GM23338 (cell line): Measurements from ENCODE around the gene SUGCT. TPM values are rescaled to one million over a fixed set of nuclear protein-coding genes. Genes with fewer than 3 reads are reported as not detected.

ENCODE experiments used
- ATAC-seq: fragments of 200-7000 bp; cut with Tn5 transposase; 3 replicates; pipeline ENCODE4 v1.9.1; 2020
- DNase-seq: peaks from one replicate; pipeline ENCODE4 v3.0.0-alpha.2; 2015; ENCODE audit warnings: low spot score
- H2AFZ ChIP-seq: fragments of 200-600 bp; sonication (generic); 2 replicates; pipeline ENCODE4 v1.8.0; 2016; ENCODE audit warnings: antibody characterized with exemption, mild to moderate bottlenecking, moderate library complexity
- H3F3A ChIP-seq: fragments of 200-600 bp; sonication (generic); replicated peaks from 2 replicates; pipeline ENCODE4 v1.8.0; 2017; ENCODE audit warnings: antibody characterized with exemption, mixed run types, low read depth
- H3K27ac ChIP-seq: fragments of 200-600 bp; sonication (generic); 2 replicates; pipeline ENCODE4 v1.6.1; 2016; ENCODE audit warnings: low read depth
- H3K27me3 ChIP-seq: fragments of 200-600 bp; sonication (generic); 2 replicates; pipeline ENCODE4 v1.8.0; 2016; ENCODE audit warnings: mild to moderate bottlenecking, mixed run types, moderate library complexity; ENCODE audit not compliant: insufficient read depth
- H3K36me3 ChIP-seq: fragments of 200-600 bp; sonication (generic); 2 replicates; pipeline ENCODE4 v1.8.0; 2016; ENCODE audit warnings: mild to moderate bottlenecking; ENCODE audit not compliant: insufficient read depth
- H3K4me1 ChIP-seq: fragments of 200-600 bp; sonication (generic); 2 replicates; pipeline ENCODE4 v1.8.0; 2016; ENCODE audit warnings: mild to moderate bottlenecking, moderate library complexity; ENCODE audit not compliant: insufficient read depth
- H3K4me2 ChIP-seq: fragments of 200-600 bp; sonication (generic); 2 replicates; pipeline ENCODE4 v1.7.1; 2017; ENCODE audit warnings: mixed run types
- H3K4me3 ChIP-seq: fragments of 200-600 bp; sonication (generic); 2 replicates; pipeline ENCODE4 v1.6.1; 2016; ENCODE audit warnings: mixed run types
- H3K79me2 ChIP-seq: fragments of 200-600 bp; sonication (generic); replicated peaks from 2 replicates; pipeline ENCODE4 v1.8.0; 2017; ENCODE audit warnings: mild to moderate bottlenecking; ENCODE audit not compliant: insufficient read depth
- H3K9me2 ChIP-seq: fragments of 200-600 bp; sonication (generic); 2 replicates; pipeline ENCODE4 v1.8.0; 2017; ENCODE audit not compliant: insufficient read depth
- H4K20me1 ChIP-seq: fragments of 200-600 bp; sonication (generic); replicated peaks from 2 replicates; pipeline ENCODE4 v1.8.0; 2017; ENCODE audit warnings: mild to moderate bottlenecking; ENCODE audit not compliant: insufficient read depth
- H3K27ac Mint-ChIP-seq: 2 replicates; pipeline ENCODE4 v1.8.0; 2020; ENCODE audit warnings: inconsistent platforms, mild to moderate bottlenecking, moderate library complexity, mixed read lengths
- H3K27me3 Mint-ChIP-seq: 3 replicates; pipeline ENCODE4 v1.8.0; 2022; ENCODE audit warnings: low read depth, mild to moderate bottlenecking, moderate library complexity, mixed read lengths, inconsistent platforms; ENCODE audit not compliant: insufficient read depth, poor library complexity
- H3K36me3 Mint-ChIP-seq: 3 replicates; pipeline ENCODE4 v1.8.0; 2021; ENCODE audit warnings: low read depth, mild to moderate bottlenecking, inconsistent platforms, moderate library complexity, mixed read lengths
- H3K4me1 Mint-ChIP-seq: 3 replicates; pipeline ENCODE4 v1.8.0; 2020; ENCODE audit warnings: mild to moderate bottlenecking, inconsistent platforms, mixed read lengths
- H3K4me3 Mint-ChIP-seq: 3 replicates; pipeline ENCODE4 v1.8.0; 2021; ENCODE audit warnings: moderate library complexity, mild to moderate bottlenecking, inconsistent platforms, mixed read lengths
- H3K9me3 Mint-ChIP-seq: 3 replicates; pipeline ENCODE4 v1.8.0; 2020; ENCODE audit warnings: moderate library complexity, mild to moderate bottlenecking, inconsistent platforms, mixed read lengths
- CREB1 ChIP-seq: fragments of 250-450 bp; sonication (Bioruptor Pico); IDR thresholded peaks from 2 replicates; pipeline ENCODE4 v1.5.0; 2020; ENCODE audit warnings: low read depth, mild to moderate bottlenecking, moderate library complexity
- CTCF ChIP-seq, 2 experiments: fragments of 200-600 bp in 1 of 2; sonication (generic) in 1 of 2; conservative IDR thresholded peaks; 2 replicates each; pipeline versions ENCODE4 v1.5.1 to v1.6.1; 2016 to 2017; ENCODE audit warnings: antibody characterized with exemption in 2 of 2, low read depth in 2 of 2, mild to moderate bottlenecking in 2 of 2, moderate library complexity in 1 of 2
- EZH2phosphoT487 ChIP-seq: fragments of 200-600 bp; sonication (generic); IDR thresholded peaks from one replicate; pipeline ENCODE4 v1.8.1; 2018; ENCODE audit warnings: antibody characterized with exemption; ENCODE audit not compliant: unreplicated experiment
- JUNB ChIP-seq: IDR thresholded peaks from one replicate; pipeline ENCODE4 v1.6.1; 2016; ENCODE audit warnings: antibody characterized with exemption; ENCODE audit not compliant: unreplicated experiment
- NANOG ChIP-seq: IDR thresholded peaks from 2 replicates; pipeline ENCODE4 v1.6.1; 2016; ENCODE audit warnings: antibody characterized with exemption, borderline replicate concordance
- POLR2AphosphoS5 ChIP-seq: IDR thresholded peaks from 2 replicates; pipeline ENCODE4 v1.6.1; 2016; ENCODE audit warnings: antibody characterized with exemption, low read depth
- STAT1 ChIP-seq: IDR thresholded peaks from one replicate; pipeline ENCODE4 v1.6.1; 2016; ENCODE audit warnings: antibody characterized with exemption; ENCODE audit not compliant: unreplicated experiment
- ZNF114 ChIP-seq: fragments of 250-450 bp; sonication (Bioruptor Pico); IDR thresholded peaks from 2 replicates; pipeline ENCODE4 v1.5.0; 2020; ENCODE audit warnings: mild to moderate bottlenecking, moderate library complexity
- ZNF331 ChIP-seq: fragments of 250-450 bp; sonication (Bioruptor Pico); IDR thresholded peaks from 2 replicates; pipeline ENCODE4 v1.5.0; 2020; ENCODE audit warnings: low read depth, mild to moderate bottlenecking, moderate library complexity
- polyA plus RNA-seq: library from polyadenylated mRNA; unstranded; fragments of >200 nt; fragmentation: Nextera tagmentation; extraction: Ambion mirVana; gene quantifications from 2 replicates; pipeline ENCODE4 v1.2.1, GENCODE V29; 2016
- total RNA-seq: library from RNA; depleted of rRNA; stranded (reverse); fragments of >200 nt; shearing (Covaris generic); gene quantifications from 2 replicates; pipeline ENCODE4 v1.2.3, GENCODE V29; 2014
- TF ChIP-seq, protein P1 (sequence below): fragments of 250-450 bp; sonication (Bioruptor Pico); IDR thresholded peaks from 2 replicates; pipeline ENCODE4 v1.5.0; 2020; ENCODE audit warnings: mild to moderate bottlenecking, moderate library complexity
- TF ChIP-seq, protein P2 (sequence below): IDR thresholded peaks from 2 replicates; pipeline ENCODE4 v1.6.1; 2016; ENCODE audit warnings: antibody characterized with exemption

The SUGCT gene
- total and polyA plus RNA-seq, 2 experiments from 2014 or later: 4.2 to 5.6 TPM

- Histone ChIP-seq H3K79me2 (no peaks in the 10 kb centered on the region), H3K4me1 (no peaks in the 10 kb centered on the region), H4K20me1 (no peaks in the 10 kb centered on the region), H2AFZ (no peak overlapping the region), H3K4me3 (no peak overlapping the region), H3K27me3 (no peaks in the 10 kb centered on the region), H3K27ac (no peak overlapping the region), H3F3A (no peaks in the 10 kb centered on the region), H3K9me2 (no peaks in the 10 kb centered on the region), H3K36me3 (no peaks in the 10 kb centered on the region), H3K4me2 (no peak overlapping the region)
- Mint-ChIP-seq H3K36me3 (no peaks in the 10 kb centered on the region), H3K4me3 (no peak overlapping the region), H3K9me3 (no peaks in the 10 kb centered on the region), H3K27ac (no peak overlapping the region), H3K27me3 (no peaks in the 10 kb centered on the region), H3K4me1 (peaks cover 7% of the 10 kb centered on the region)
- DNase-seq: no peak
- no peak for TF ChIP-seq ZNF114
- TF ChIP-seq, protein P1, sequence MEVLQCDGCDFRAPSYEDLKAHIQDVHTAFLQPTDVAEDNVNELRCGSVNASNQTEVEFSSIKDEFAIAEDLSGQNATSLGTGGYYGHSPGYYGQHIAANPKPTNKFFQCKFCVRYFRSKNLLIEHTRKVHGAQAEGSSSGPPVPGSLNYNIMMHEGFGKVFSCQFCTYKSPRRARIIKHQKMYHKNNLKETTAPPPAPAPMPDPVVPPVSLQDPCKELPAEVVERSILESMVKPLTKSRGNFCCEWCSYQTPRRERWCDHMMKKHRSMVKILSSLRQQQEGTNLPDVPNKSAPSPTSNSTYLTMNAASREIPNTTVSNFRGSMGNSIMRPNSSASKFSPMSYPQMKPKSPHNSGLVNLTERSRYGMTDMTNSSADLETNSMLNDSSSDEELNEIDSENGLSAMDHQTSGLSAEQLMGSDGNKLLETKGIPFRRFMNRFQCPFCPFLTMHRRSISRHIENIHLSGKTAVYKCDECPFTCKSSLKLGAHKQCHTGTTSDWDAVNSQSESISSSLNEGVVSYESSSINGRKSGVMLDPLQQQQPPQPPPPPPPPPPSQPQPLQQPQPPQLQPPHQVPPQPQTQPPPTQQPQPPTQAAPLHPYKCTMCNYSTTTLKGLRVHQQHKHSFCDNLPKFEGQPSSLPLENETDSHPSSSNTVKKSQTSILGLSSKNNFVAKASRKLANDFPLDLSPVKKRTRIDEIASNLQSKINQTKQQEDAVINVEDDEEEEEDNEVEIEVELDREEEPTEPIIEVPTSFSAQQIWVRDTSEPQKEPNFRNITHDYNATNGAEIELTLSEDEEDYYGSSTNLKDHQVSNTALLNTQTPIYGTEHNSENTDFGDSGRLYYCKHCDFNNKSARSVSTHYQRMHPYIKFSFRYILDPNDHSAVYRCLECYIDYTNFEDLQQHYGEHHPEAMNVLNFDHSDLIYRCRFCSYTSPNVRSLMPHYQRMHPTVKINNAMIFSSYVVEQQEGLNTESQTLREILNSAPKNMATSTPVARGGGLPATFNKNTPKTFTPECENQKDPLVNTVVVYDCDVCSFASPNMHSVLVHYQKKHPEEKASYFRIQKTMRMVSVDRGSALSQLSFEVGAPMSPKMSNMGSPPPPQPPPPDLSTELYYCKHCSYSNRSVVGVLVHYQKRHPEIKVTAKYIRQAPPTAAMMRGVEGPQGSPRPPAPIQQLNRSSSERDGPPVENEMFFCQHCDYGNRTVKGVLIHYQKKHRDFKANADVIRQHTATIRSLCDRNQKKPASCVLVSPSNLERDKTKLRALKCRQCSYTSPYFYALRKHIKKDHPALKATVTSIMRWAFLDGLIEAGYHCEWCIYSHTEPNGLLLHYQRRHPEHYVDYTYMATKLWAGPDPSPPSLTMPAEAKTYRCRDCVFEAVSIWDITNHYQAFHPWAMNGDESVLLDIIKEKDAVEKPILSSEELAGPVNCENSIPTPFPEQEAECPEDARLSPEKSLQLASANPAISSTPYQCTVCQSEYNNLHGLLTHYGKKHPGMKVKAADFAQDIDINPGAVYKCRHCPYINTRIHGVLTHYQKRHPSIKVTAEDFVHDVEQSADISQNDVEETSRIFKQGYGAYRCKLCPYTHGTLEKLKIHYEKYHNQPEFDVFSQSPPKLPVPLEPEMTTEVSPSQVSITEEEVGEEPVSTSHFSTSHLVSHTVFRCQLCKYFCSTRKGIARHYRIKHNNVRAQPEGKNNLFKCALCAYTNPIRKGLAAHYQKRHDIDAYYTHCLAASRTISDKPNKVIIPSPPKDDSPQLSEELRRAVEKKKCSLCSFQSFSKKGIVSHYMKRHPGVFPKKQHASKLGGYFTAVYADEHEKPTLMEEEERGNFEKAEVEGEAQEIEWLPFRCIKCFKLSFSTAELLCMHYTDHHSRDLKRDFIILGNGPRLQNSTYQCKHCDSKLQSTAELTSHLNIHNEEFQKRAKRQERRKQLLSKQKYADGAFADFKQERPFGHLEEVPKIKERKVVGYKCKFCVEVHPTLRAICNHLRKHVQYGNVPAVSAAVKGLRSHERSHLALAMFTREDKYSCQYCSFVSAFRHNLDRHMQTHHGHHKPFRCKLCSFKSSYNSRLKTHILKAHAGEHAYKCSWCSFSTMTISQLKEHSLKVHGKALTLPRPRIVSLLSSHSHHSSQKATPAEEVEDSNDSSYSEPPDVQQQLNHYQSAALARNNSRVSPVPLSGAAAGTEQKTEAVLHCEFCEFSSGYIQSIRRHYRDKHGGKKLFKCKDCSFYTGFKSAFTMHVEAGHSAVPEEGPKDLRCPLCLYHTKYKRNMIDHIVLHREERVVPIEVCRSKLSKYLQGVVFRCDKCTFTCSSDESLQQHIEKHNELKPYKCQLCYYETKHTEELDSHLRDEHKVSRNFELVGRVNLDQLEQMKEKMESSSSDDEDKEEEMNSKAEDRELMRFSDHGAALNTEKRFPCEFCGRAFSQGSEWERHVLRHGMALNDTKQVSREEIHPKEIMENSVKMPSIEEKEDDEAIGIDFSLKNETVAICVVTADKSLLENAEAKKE (CRISPR knock-in tag): no peak
- TF ChIP-seq, protein P2, sequence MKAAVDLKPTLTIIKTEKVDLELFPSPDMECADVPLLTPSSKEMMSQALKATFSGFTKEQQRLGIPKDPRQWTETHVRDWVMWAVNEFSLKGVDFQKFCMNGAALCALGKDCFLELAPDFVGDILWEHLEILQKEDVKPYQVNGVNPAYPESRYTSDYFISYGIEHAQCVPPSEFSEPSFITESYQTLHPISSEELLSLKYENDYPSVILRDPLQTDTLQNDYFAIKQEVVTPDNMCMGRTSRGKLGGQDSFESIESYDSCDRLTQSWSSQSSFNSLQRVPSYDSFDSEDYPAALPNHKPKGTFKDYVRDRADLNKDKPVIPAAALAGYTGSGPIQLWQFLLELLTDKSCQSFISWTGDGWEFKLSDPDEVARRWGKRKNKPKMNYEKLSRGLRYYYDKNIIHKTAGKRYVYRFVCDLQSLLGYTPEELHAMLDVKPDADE: no peak
- TF ChIP-seq ZNF331 (CRISPR knock-in tag): no peak
- no peak for TF ChIP-seq POLR2AphosphoS5
- no peak for ATAC-seq
Observed at GRCh38 chr7:40303996-40304395, 169.2 kb downstream of the SUGCT start.

- DNase-seq (no peak), ATAC-seq (no peak)
- H3F3A ChIP-seq: no peaks in the 10 kb centered on the region
- H3K36me3 Mint-ChIP-seq: no peaks in the 10 kb centered on the region
- no peaks in the 10 kb centered on the region for H3K36me3 ChIP-seq
- H3K27ac Mint-ChIP-seq: no peak overlapping the region
- no peaks in the 10 kb centered on the region for H3K79me2 ChIP-seq
- no peaks in the 10 kb centered on the region for H4K20me1 ChIP-seq
- no peak overlapping the region for H3K4me3 Mint-ChIP-seq
- H2AFZ ChIP-seq: no peak overlapping the region
- 0 out of 3 replicates have a peak, but pooled peaks cover 3% of the 10 kb centered on the region for H3K4me1 Mint-ChIP-seq
- no peak overlapping the region for H3K27ac ChIP-seq
- no peaks in the 10 kb centered on the region for H3K9me2 ChIP-seq
- TF ChIP-seq EZH2phosphoT487 (no peak), STAT1 (no peak), NANOG (no peak), CREB1 (no peak), ZNF331 (CRISPR knock-in tag) (no peak), ZNF114 (no peak), CTCF (conservative IDR thresholded peaks at IDR 0.05; ENCODE audit: low read depth in 2 of 2) (no peak), JUNB (no peak), POLR2AphosphoS5 (no peak)
- H3K4me2 ChIP-seq: no peak overlapping the region
- no peaks in the 10 kb centered on the region for H3K4me1 ChIP-seq
- H3K4me3 ChIP-seq: no peak overlapping the region
- H3K27me3 ChIP-seq: no peaks in the 10 kb centered on the region
- H3K27me3 Mint-ChIP-seq: no peaks in the 10 kb centered on the region
- H3K9me3 Mint-ChIP-seq: no peaks in the 10 kb centered on the region
Observed at GRCh38 chr7:40305229-40305628, 170.4 kb downstream of the SUGCT start.
